ENCODE results near the gene KIAA1755.

KIAA1755 gene

GRCh38 chr20:38178581-38178980 is 82.0 kb downstream of the KIAA1755 start:
- Histone ChIP-seq H3K27me3 (replicated peaks in 2 of 5; ENCODE audit: control insufficient read depth in 4 of 5, insufficient read depth in 5 of 5, low read length in 4 of 5) (peaks cover 0 to 11% (median 3%) of the 10 kb centered on the region in 5 experiments), H3K4me3 (ENCODE audit: control insufficient read depth in 1 of 7, extremely low read depth in 1 of 7, insufficient read depth in 4 of 7, low read depth in 2 of 7, low read length in 6 of 7) (no peak overlapping the region), H3K36me3 (ENCODE audit: control insufficient read depth in 4 of 4, insufficient read depth in 4 of 4, low read length in 3 of 4) (no peaks in the 10 kb centered on the region), H3K4me1 (ENCODE audit: control extremely low read depth in 1 of 4, control insufficient read depth in 4 of 4, insufficient read depth in 4 of 4, low read length in 3 of 4) (no peaks in the 10 kb centered on the region), H3K9me3 (ENCODE audit: control extremely low read depth in 1 of 5, control insufficient read depth in 4 of 5, insufficient read depth in 2 of 5, low read depth in 1 of 5, low read length in 4 of 5) (peaks cover 0 to 5% (median 2%) of the 10 kb centered on the region in 5 experiments), H3K27ac (ENCODE audit: insufficient read depth in 1 of 2, low read depth in 1 of 2, low read length in 2 of 2, poor library complexity in 1 of 2, severe bottlenecking in 2 of 2) (no peak overlapping the region)
- ChIA-PET POLR2A (no interaction called here), CTCF (interaction anchor here (1.0 kb wide), 1 partner anchor 17 kb away, joined by 3 read pairs; no protein-coding TSS in a partner anchor)
- WGBS (ENCODE audit: insufficient coverage) = 100% methylated on average over 3 of the region's 4 CpGs
- DNase-seq = no peak

- Histone ChIP-seq H3K4me3 (ENCODE audit: control insufficient read depth in 1 of 7, extremely low read depth in 1 of 7, insufficient read depth in 4 of 7, low read depth in 2 of 7, low read length in 6 of 7) (no peak overlapping the region), H3K27me3 (replicated peaks in 2 of 5; ENCODE audit: control insufficient read depth in 4 of 5, insufficient read depth in 5 of 5, low read length in 4 of 5) (peaks cover 0 to 12% (median 3%) of the 10 kb centered on the region in 5 experiments), H3K27ac (ENCODE audit: insufficient read depth in 1 of 2, low read depth in 1 of 2, low read length in 2 of 2, poor library complexity in 1 of 2, severe bottlenecking in 2 of 2) (no peak overlapping the region), H3K36me3 (ENCODE audit: control insufficient read depth in 4 of 4, insufficient read depth in 4 of 4, low read length in 3 of 4) (no peaks in the 10 kb centered on the region), H3K4me1 (ENCODE audit: control extremely low read depth in 1 of 4, control insufficient read depth in 4 of 4, insufficient read depth in 4 of 4, low read length in 3 of 4) (no peaks in the 10 kb centered on the region), H3K9me3 (ENCODE audit: control extremely low read depth in 1 of 5, control insufficient read depth in 4 of 5, insufficient read depth in 2 of 5, low read depth in 1 of 5, low read length in 4 of 5) (peaks cover 0 to 5% (median 2%) of the 10 kb centered on the region in 5 experiments)
- ChIA-PET POLR2A (no interaction called here), CTCF (interaction anchor here (1.0 kb wide), 1 partner anchor 16 kb away, joined by 3 read pairs; no protein-coding TSS in a partner anchor)
- 97% methylated on average over 5 of the region's 8 CpGs for WGBS (ENCODE audit: insufficient coverage)
- no peak for DNase-seq
Observed at GRCh38 chr20:38178065-38178491, 82.5 kb downstream of the KIAA1755 start.

- CTCF ChIA-PET = interaction anchor here (0.8 kb wide), 1 partner anchor 35 kb away, joined by 4 read pairs; no protein-coding TSS in a partner anchor
Observed at GRCh38 chr20:38177201-38177600, 83.3 kb downstream of the KIAA1755 start.

GRCh38 chr20:38175304-38176180 is 85.0 kb downstream of the KIAA1755 start:
- Histone ChIP-seq H3K4me1 (ENCODE audit: control extremely low read depth in 1 of 4, control insufficient read depth in 4 of 4, insufficient read depth in 4 of 4, low read length in 3 of 4) (no peaks in the 10 kb centered on the region), H3K27me3 (replicated peaks in 2 of 5; ENCODE audit: control insufficient read depth in 4 of 5, insufficient read depth in 5 of 5, low read length in 4 of 5) (peaks cover 0 to 8% (median 3%) of the 10 kb centered on the region in 5 experiments), H3K27ac (ENCODE audit: insufficient read depth in 1 of 2, low read depth in 1 of 2, low read length in 2 of 2, poor library complexity in 1 of 2, severe bottlenecking in 2 of 2) (no peak overlapping the region), H3K36me3 (ENCODE audit: control insufficient read depth in 4 of 4, insufficient read depth in 4 of 4, low read length in 3 of 4) (no peaks in the 10 kb centered on the region), H3K4me3 (ENCODE audit: control insufficient read depth in 1 of 7, extremely low read depth in 1 of 7, insufficient read depth in 4 of 7, low read depth in 2 of 7, low read length in 6 of 7) (no peak overlapping the region), H3K9me3 (ENCODE audit: control extremely low read depth in 1 of 5, control insufficient read depth in 4 of 5, insufficient read depth in 2 of 5, low read depth in 1 of 5, low read length in 4 of 5) (no peaks in the 10 kb centered on the region)
- ChIA-PET CTCF (interaction anchor here (0.6 to 1.5 kb wide), 3 partner anchors 9 to 63 kb away, joined by 3 to 4 read pairs (median 3); no protein-coding TSS in a partner anchor), POLR2A (interaction anchor here (0.7 kb wide), 1 partner anchor 52 kb away, joined by 4 read pairs; no protein-coding TSS in a partner anchor)
- no peak for DNase-seq
- WGBS (ENCODE audit: insufficient coverage) = 73% methylated on average over 6 of the region's 16 CpGs

More at GRCh38 chr20:38177201-38177600, 83.3 kb downstream of the KIAA1755 start:
- peaks cover 0 to 8% (median 3%) of the 10 kb centered on the region in 5 experiments for H3K27me3 ChIP-seq (replicated peaks in 2 of 5; ENCODE audit: control insufficient read depth in 4 of 5, insufficient read depth in 5 of 5, low read length in 4 of 5)
- no peak overlapping the region for H3K27ac ChIP-seq (ENCODE audit: insufficient read depth in 1 of 2, low read depth in 1 of 2, low read length in 2 of 2, poor library complexity in 1 of 2, severe bottlenecking in 2 of 2)
- peaks cover 0 to 5% (median 0%) of the 10 kb centered on the region in 5 experiments for H3K9me3 ChIP-seq (ENCODE audit: control extremely low read depth in 1 of 5, control insufficient read depth in 4 of 5, insufficient read depth in 2 of 5, low read depth in 1 of 5, low read length in 4 of 5)
- H3K36me3 ChIP-seq (ENCODE audit: control insufficient read depth in 4 of 4, insufficient read depth in 4 of 4, low read length in 3 of 4) = no peaks in the 10 kb centered on the region
- H3K4me3 ChIP-seq (ENCODE audit: control insufficient read depth in 1 of 7, extremely low read depth in 1 of 7, insufficient read depth in 4 of 7, low read depth in 2 of 7, low read length in 6 of 7) = no peak overlapping the region
- 94% methylated on average over 7 of the region's 9 CpGs for WGBS (ENCODE audit: insufficient coverage)
- no peak for DNase-seq
- POLR2A ChIA-PET = no interaction called here
- no peaks in the 10 kb centered on the region for H3K4me1 ChIP-seq (ENCODE audit: control extremely low read depth in 1 of 4, control insufficient read depth in 4 of 4, insufficient read depth in 4 of 4, low read length in 3 of 4)

GRCh38 chr20:38173237-38174156 is 87.0 kb downstream of the KIAA1755 start:
- H3K27ac ChIP-seq (ENCODE audit: insufficient read depth in 1 of 2, low read depth in 1 of 2, low read length in 2 of 2, poor library complexity in 1 of 2, severe bottlenecking in 2 of 2) = no peak overlapping the region
- WGBS (ENCODE audit: insufficient coverage) = 88% methylated on average over 7 of the region's 14 CpGs

GRCh38 chr20:38172408-38172807 is 88.1 kb downstream of the KIAA1755 start:
- no peak overlapping the region for H3K4me3 ChIP-seq (ENCODE audit: control insufficient read depth in 1 of 7, extremely low read depth in 1 of 7, insufficient read depth in 4 of 7, low read depth in 2 of 7, low read length in 6 of 7)
- DNase-seq = no peak
- peaks cover 0 to 20% (median 2%) of the 10 kb centered on the region in 4 experiments for H3K4me1 ChIP-seq (ENCODE audit: control extremely low read depth in 1 of 4, control insufficient read depth in 4 of 4, insufficient read depth in 4 of 4, low read length in 3 of 4)
- ChIA-PET CTCF (interaction anchor here (1.8 kb wide), 1 partner anchor 60 kb away, joined by 3 read pairs; no protein-coding TSS in a partner anchor), POLR2A (no interaction called here)
- H3K9me3 ChIP-seq (ENCODE audit: control extremely low read depth in 1 of 5, control insufficient read depth in 4 of 5, insufficient read depth in 2 of 5, low read depth in 1 of 5, low read length in 4 of 5) = no peaks in the 10 kb centered on the region
- H3K27me3 ChIP-seq (replicated peaks in 2 of 5; ENCODE audit: control insufficient read depth in 4 of 5, insufficient read depth in 5 of 5, low read length in 4 of 5) = peaks cover 0 to 8% (median 3%) of the 10 kb centered on the region in 5 experiments
- WGBS (ENCODE audit: insufficient coverage) = 71% methylated on average over 1 of the region's 4 CpGs
- H3K27ac ChIP-seq (ENCODE audit: insufficient read depth in 1 of 2, low read depth in 1 of 2, low read length in 2 of 2, poor library complexity in 1 of 2, severe bottlenecking in 2 of 2) = no peak overlapping the region
- H3K36me3 ChIP-seq (ENCODE audit: control insufficient read depth in 4 of 4, insufficient read depth in 4 of 4, low read length in 3 of 4) = no peaks in the 10 kb centered on the region

More at GRCh38 chr20:38173237-38174156, 87.0 kb downstream of the KIAA1755 start:
- Histone ChIP-seq H3K27me3 (replicated peaks in 2 of 5; ENCODE audit: control insufficient read depth in 4 of 5, insufficient read depth in 5 of 5, low read length in 4 of 5) (peaks cover 0 to 8% (median 3%) of the 10 kb centered on the region in 5 experiments), H3K4me3 (ENCODE audit: control insufficient read depth in 1 of 7, extremely low read depth in 1 of 7, insufficient read depth in 4 of 7, low read depth in 2 of 7, low read length in 6 of 7) (no peak overlapping the region), H3K9me3 (ENCODE audit: control extremely low read depth in 1 of 5, control insufficient read depth in 4 of 5, insufficient read depth in 2 of 5, low read depth in 1 of 5, low read length in 4 of 5) (no peaks in the 10 kb centered on the region), H3K4me1 (ENCODE audit: control extremely low read depth in 1 of 4, control insufficient read depth in 4 of 4, insufficient read depth in 4 of 4, low read length in 3 of 4) (peaks cover 0 to 12% (median 2%) of the 10 kb centered on the region in 4 experiments), H3K36me3 (ENCODE audit: control insufficient read depth in 4 of 4, insufficient read depth in 4 of 4, low read length in 3 of 4) (no peaks in the 10 kb centered on the region)
- ChIA-PET POLR2A (no interaction called here), CTCF (interaction anchor here (1.1 to 1.8 kb wide), 2 partner anchors 61 to 90 kb away, joined by 3 read pairs; no protein-coding TSS in a partner anchor)
- no peak for DNase-seq
